BE2C (cell line): ENCODE results near the gene PCBP3.
A peak's percentile ranks its signal among the peaks of the same experiment; 100 is the strongest.

Experiments used
- DNase-seq: peaks from one replicate; pipeline ENCODE4 v3.0.0-alpha.2; 2020
- H3K27me3 ChIP-seq: fragments of 250-450 bp; sonication (Bioruptor Pico); 2 replicates; pipeline ENCODE4 v1.5.1; 2020; ENCODE audit warnings: mild to moderate bottlenecking
- H3K36me3 ChIP-seq: fragments of 250-450 bp; sonication (Bioruptor Pico); 2 replicates; pipeline ENCODE4 v1.5.1; 2020; ENCODE audit warnings: mild to moderate bottlenecking
- H3K4me1 ChIP-seq: fragments of 250-450 bp; sonication (Bioruptor Pico); 2 replicates; pipeline ENCODE4 v1.5.1; 2020
- H3K4me3 ChIP-seq: 2 replicates; pipeline ENCODE4 v1.5.1; 2011; ENCODE audit warnings: low read depth, low read length
- H3K9me3 ChIP-seq: fragments of 250-450 bp; sonication (Bioruptor Pico); 2 replicates; pipeline ENCODE4 v1.5.1; 2020
- CTCF ChIP-seq: IDR thresholded peaks from 2 replicates; pipeline ENCODE4 v1.5.1; 2012; ENCODE audit warnings: mild to moderate bottlenecking, low read depth, low read length

Gene PCBP3

GRCh38 chr21:45725844-45726200, 82.3 kb downstream of the PCBP3 start:
- no peaks in the 10 kb centered on the region for H3K27me3 ChIP-seq
- H3K4me1 ChIP-seq: peaks cover 41% of the 10 kb centered on the region
- TF ChIP-seq CTCF: no peak
- no peak for DNase-seq
- no peak overlapping the region for H3K4me3 ChIP-seq
- no peaks in the 10 kb centered on the region for H3K36me3 ChIP-seq
- H3K9me3 ChIP-seq: no peaks in the 10 kb centered on the region

GRCh38 chr21:45726438-45726837, 82.9 kb downstream of the PCBP3 start:
- 0 out of 2 replicates have a peak, but pooled peaks cover 2% of the 10 kb centered on the region for H3K9me3 ChIP-seq
- H3K36me3 ChIP-seq: peaks cover 3% of the 10 kb centered on the region; the same call in 1 of the 2 replicates
- DNase-seq: peak; percentile 39
- H3K4me3 ChIP-seq: no peak overlapping the region
- no peak for TF ChIP-seq CTCF
- no peaks in the 10 kb centered on the region for H3K27me3 ChIP-seq
- peaks cover 41% of the 10 kb centered on the region for H3K4me1 ChIP-seq

- DNase-seq: no peak
- no peak overlapping the region for H3K4me3 ChIP-seq
These were observed 83.9 kb downstream of the PCBP3 start for GRCh38 chr21:45727390-45727789.

GRCh38 chr21:45735259-45736000, 91.9 kb downstream of the PCBP3 start:
- peaks cover 18% of the 10 kb centered on the region for H3K4me1 ChIP-seq

More at GRCh38 chr21:45727390-45727789, 83.9 kb downstream of the PCBP3 start:
- Histone ChIP-seq H3K4me1 (peaks cover 38% of the 10 kb centered on the region), H3K9me3 (0 out of 2 replicates have a peak, but pooled peaks cover 2% of the 10 kb centered on the region), H3K36me3 (peaks cover 3% of the 10 kb centered on the region; the same call in 1 of the 2 replicates), H3K27me3 (no peaks in the 10 kb centered on the region)
- no peak for TF ChIP-seq CTCF

GRCh38 chr21:45736042-45736689, 92.6 kb downstream of the PCBP3 start:
- DNase-seq: peak; percentile 50
- peaks cover 21% of the 10 kb centered on the region for H3K4me1 ChIP-seq
- peaks cover 6% of the 10 kb centered on the region for H3K36me3 ChIP-seq
- no peak for TF ChIP-seq CTCF
- H3K9me3 ChIP-seq: 0 out of 2 replicates have a peak, but pooled peaks cover under 1% of the 10 kb centered on the region
- no peak overlapping the region for H3K4me3 ChIP-seq
- no peaks in the 10 kb centered on the region for H3K27me3 ChIP-seq

More at GRCh38 chr21:45735259-45736000, 91.9 kb downstream of the PCBP3 start:
- Histone ChIP-seq H3K27me3 (no peaks in the 10 kb centered on the region), H3K9me3 (0 out of 2 replicates have a peak, but pooled peaks cover 2% of the 10 kb centered on the region), H3K4me3 (no peak overlapping the region), H3K36me3 (peaks cover 7% of the 10 kb centered on the region)
- no peak for DNase-seq
- no peak for TF ChIP-seq CTCF
